NCI-H1105 (cell line): ENCODE data around the gene TPCN2.

Experiments
- DNase-seq: peaks from one replicate; lab custom pipeline; 2025; lab: John Stamatoyannopoulos, UW

Gene TPCN2

DNA sequence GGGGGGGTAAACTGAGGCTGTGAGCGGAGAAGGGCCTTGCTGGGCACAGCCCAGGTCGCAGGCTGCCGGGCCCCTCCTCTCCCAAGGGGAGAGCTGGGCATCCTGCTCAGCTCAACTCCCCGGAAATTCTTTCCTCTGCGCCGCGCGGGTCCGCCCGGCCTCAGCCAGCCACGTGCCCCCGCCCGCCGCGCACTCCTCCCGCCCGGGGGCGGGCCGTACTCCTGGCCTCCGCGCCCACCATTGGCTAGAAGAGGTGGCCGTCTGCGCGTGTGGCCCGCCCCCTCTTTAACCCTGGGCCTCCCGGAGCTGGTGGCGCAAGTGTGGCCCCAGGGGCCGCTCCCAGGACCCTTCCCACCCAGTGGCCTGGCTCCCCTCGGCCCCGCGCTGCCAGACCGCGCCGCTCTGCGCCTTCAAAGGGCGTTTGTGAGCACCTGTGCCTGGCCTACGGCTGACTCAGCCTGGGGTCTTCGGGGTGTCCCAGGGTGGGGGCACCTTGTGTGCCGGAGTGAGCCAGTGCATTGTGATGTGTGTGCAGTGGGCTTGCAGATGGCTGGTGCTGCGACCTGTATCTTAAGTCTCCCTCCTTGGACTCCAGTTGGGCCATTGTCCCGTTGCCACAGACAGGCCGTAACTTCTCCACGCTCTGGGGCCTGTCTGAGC is 37.6 kb upstream of the TPCN2 start:
- DNase-seq, result no peak

- DNase-seq, result no peak
Measured at GRCh38 chr11:69011624-69012091, 37.1 kb upstream of the TPCN2 start.

- DNase-seq, result no peak
Measured at GRCh38 chr11:69012092-69013008, 36.4 kb upstream of the TPCN2 start.

DNA sequence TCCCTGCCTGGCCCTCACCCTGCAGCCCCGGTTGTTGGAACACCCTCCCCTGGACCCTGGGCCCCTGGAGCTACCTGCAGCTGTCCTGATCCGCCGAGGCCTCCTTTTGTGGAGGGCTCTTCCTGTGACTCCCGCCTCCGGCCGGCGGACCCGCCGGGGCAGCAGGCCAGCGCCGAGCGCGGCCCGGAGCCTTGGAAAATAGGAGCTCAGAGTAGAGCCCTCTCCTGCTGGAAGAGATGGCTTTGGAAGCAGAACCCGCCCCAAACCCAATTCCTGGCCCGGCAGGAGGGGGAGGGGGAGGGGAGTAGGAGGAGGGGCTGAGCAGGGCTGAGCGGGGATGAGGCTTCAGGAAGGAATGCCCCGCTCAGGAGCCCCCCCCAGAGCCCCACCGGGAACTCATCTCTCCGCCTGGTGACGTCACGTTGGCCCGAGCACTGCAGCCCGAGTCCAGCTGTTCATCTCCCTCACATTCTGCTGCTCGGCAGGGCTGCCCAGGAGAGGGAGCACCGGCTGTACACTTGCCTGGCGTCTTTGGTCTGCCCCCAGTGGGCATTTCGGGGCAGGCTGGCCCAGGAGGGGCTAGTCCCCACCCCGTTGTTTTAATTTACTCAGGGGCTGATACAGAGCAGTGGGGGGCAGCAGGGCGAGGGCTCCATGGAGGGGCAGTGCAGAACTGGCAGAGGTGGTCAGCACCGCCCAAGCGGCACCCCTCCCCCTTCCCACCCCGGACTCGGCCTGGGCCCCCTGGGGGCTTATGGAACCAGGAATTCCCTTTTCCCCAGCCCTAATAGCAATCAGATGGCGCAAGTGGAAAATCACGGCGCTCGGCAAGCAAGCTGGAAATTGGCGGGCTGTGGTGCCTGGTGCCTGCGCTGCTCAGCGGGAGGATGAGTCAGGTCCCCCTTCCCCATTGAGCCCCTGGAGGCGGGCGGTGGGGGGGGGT is 35.5 kb upstream of the TPCN2 start, which contains the start of gene MRGPRF:
Gene MRGPRF (minus strand): TSS at position 238 of the 943 bp plus-strand sequence. CDS start 3,345 bp downstream, outside the sequence.
- DNase-seq, result no peak

DNA sequence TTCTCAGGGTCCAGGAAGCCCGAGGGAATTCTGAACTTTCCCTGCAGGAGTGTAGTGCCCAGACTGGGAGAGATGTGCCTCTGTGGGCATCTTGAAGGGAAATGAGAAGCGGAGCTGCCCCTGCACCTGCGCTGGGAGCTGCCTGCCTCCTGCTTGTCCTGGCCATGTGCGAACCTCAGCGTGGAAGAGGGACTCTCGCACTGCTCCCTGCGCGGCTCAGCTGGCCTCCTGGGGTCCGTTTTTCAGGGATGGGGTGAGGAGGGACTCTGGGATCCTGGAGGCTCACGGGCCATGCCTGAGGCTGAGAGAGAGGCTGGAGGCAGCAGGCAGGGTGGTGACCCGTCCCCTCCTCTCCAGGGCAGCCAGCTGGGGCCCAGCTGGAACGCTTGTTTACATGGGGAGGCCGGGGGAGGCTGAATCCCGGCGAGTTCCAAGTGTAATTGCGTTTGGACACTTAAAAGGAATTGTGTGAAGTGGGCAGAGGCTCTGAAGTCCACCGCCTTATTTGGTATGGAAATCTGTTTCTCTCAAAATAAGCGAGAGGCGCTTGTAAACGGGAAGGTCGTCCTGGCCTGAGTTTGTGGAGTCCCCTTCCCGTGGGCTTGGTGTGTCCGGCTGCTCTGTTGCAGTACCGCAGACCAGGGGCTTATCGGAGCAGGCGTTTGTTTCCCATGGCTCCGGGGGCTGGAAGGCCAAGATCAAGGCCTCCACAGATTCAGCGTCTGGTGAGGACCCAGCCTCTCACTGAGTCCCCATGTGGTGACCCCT is 34.5 kb upstream of the TPCN2 start:
- no peak for DNase-seq

DNA sequence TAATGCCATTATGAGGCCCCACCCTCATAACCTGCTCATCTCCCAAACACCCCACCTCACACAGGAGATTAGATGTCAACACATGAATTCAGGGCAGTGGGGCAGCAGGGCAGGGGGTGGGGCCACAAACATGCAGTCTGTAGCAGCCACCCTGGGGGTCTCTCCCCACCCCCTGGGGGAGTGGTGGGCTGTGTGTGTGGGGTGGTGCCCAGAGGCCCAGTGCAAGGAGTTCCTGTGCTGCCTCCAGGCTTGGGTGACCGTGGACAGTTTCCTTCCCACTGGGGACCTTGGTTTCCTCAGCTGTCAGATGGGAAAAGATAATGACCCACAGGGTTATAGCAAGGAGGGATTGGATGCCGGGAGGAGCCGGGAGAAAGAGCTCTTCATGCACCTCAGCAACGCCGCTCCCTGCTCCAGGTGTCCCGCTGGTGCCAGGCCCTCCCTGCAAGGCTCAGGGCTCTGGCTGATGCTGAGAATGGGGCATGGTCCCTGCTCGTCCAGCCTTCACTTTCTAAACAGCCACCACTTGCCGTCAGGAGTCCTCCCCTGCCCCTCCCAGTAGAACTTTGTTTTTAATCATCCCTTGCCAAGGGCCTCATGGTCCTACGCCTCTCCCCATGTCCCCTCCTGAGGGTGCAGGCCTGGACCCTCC is 33.7 kb upstream of the TPCN2 start:
- DNase-seq, result no peak

DNA sequence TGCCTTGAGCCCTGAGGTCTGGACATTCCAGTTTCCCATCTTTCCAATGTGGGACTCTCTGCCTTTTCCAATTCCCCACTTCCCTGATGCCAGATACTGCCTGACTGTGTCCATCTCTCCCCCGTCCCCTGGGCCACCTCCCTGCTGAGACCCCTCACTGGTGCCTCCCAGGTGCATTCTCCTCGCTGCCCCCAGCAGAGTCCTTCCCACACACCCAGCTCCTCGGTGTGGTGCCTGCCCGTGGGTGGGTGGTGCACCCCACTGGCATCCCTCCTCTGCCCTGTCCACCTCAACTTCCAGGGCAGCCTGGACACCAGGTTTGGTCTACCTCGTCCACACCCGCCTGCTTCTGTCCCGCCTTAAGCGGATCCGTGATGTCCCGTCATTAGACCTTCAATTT is 30.8 kb upstream of the TPCN2 start:
- no peak for DNase-seq

- DNase-seq, result no peak
Measured at GRCh38 chr11:69018924-69019323, 29.8 kb upstream of the TPCN2 start.

DNA sequence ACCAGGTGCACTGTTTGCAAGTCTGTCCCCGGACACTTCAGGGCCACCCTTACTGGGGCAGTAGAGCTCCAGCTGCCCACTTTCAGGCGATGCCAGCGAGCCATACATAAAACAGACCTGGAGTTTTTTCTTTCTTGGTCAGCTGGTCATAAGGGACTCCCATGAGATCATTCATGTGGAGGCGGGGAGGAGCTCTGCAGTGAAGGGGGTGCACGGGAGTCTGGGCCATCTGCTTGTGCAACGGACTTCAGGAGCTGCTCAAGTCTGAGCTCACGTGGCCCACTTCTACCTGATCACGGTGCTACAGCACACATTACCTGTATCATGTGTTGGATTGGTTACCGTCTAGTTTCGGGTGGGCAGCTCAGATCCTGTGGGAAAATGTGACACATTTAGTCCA is 26.5 kb upstream of the TPCN2 start:
- no peak for DNase-seq

GRCh38 chr11:69024509-69024908 is 24.2 kb upstream of the TPCN2 start:
- no peak for DNase-seq

DNA sequence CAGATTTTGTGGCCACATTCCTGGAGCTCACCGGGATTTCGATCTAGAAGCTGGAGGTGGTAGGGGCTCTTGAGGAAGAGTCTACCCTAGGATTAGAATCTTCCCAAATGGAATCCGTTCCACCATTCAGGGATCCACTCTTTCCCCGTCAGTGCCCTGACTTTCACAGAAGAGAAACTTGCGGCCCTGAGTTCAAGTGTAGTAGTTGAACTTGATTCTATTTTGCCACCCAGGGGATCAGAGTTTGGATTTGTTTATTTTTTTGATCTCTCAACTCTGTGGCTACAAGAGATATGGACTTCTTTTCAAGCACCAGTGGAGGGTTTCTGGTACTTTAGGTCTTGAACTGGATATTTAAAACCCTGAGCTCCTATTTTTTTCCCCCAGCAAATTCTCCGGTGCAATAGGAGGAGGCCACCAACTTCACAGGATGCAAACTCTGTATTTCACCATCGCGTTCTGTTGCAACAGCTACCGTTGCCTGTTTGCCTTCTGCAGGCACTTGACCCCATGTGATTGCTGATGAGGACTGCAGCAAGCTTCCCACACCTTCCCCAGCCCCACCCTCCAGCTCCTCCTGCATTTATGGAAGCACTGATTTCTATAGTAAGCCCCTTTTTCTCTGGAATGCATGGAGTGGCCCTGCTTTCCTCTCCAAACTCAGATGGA is 20.9 kb upstream of the TPCN2 start:
- DNase-seq, result no peak

- no peak for DNase-seq
Measured at GRCh38 chr11:69030301-69030700, 18.4 kb upstream of the TPCN2 start.

DNA sequence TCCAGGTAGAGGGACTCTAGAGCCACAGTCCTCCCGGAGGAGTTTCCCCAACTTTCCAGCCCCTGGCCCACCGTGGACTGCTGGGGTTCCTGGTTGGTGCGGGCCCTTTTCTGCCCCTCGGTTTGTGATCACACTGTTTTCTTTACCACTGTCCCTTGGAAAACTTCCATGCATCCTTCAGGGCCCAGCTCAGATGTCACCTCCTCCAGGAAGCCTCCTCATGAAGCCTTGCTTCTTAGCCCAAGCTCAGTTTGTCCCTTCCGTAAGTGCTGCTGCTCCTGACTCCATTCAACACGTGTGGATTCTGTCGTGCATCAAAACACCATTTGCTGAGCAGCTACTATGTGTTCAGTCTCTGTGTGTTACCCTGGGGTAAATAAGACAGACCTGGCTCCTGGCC is 15.9 kb upstream of the TPCN2 start:
- no peak for DNase-seq

GRCh38 chr11:69033431-69033830 is 15.3 kb upstream of the TPCN2 start:
- no peak for DNase-seq

- no peak for DNase-seq
Measured at GRCh38 chr11:69034123-69034867, 14.4 kb upstream of the TPCN2 start.

DNA sequence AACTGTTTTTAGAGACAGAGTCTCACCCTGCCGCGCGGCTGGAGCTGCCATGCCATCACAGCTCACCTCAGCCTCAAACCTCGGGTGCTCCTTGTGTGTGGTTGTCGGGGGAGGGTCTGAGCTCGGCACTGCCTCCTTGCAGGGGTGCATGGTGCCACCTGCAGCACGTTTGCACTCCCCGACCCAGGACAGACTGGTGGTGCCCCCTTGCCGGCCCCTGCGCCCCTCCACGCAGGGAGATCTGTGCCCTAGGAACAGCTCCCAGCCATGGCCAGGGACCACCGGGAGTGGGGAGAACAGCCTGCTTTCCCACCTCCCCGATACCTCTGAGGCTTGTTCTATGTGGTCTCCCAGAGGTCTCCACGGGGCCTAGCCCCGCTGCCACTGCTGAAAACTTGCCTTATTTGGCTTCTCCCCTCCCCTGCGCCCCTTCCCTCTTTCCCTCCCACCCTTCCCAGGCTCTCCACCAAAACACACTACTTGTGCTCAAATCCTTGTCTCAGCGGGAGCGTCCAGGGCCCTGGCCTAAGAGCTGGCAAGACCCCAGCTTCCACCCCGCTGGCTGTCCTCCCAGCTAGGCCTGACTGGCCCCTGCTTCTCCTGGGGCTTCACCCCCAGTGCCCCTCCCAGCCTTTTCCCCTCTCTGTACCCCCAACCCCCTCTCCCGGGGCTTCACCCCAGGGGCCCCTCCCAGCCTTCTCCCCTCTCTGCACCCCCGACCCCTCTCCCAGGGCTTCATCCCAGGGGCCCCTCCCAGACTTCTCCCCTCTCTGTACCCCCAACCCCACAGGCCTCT is 13.4 kb upstream of the TPCN2 start:
- no peak for DNase-seq

DNA sequence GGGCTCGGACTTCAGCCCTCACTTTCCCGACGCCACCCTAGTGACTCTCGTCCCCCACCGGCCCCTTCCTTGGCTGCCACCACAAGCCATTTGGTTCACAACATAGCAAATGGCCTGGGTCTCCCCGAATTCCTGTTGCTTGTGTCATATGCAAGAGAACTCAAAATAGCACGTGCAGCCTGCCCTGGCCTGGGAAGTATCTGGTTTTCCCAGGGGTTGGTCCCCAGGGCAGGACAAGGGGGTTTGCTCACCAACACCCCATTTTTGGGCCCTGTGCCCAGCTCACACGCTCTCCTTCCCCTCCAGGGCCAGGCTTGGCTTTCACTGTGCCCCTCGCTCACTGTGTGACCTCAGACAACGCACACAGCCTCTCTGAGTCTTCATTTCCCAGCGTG is 12.8 kb upstream of the TPCN2 start:
- DNase-seq, result no peak

DNA sequence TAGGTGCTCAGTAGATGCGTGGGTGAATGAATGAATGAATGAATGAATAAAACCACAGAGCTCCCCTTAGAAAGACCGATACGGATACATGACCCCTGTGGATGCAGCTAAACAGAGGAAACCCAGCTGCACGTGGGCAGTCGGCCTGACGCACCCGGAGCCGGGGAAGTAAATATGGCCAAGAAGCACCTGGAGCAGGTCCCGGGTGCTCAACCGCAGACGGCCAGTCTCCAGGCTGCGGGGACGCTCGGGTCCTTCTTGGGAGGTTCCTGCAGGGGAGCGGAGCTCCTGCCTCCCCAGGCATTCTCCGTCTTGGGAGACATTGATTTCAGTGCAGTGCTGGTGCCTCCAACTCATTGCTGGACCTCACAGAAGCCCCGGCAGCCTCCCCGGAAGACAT is 11.7 kb upstream of the TPCN2 start:
- no peak for DNase-seq

- no peak for DNase-seq
Measured at GRCh38 chr11:69037544-69037943, 11.2 kb upstream of the TPCN2 start.
